Trophoblast cell (in vitro differentiated cells and primary cell): ENCODE measurements around the gene CASP9.
"Not testable (repeated sequence)": the region's sequence is repeated elsewhere in the genome, so short reads cannot be mapped to it uniquely, and the experiment has no call there.

Experiments used
- DNase-seq, 2 donors: peaks; one replicate each; pipeline ENCODE4 v3.0.0-alpha.2; 2016
- H2AFZ ChIP-seq: 2 replicates; pipeline ENCODE4 v1.6.1; 2013; ENCODE audit warnings: low read length, moderate library complexity, mild to moderate bottlenecking; ENCODE audit not compliant: insufficient read depth, poor library complexity
- H2AK5ac ChIP-seq: 2 replicates; pipeline ENCODE4 v1.6.1; 2013; ENCODE audit warnings: mild to moderate bottlenecking, low read length
- H2BK120ac ChIP-seq: 2 replicates; pipeline ENCODE4 v1.6.1; 2013; ENCODE audit warnings: low read length, mild to moderate bottlenecking, moderate library complexity; ENCODE audit not compliant: insufficient read depth, poor library complexity
- H2BK12ac ChIP-seq: 2 replicates; pipeline ENCODE4 v1.6.1; 2013; ENCODE audit warnings: mild to moderate bottlenecking, low read length, moderate library complexity
- H2BK5ac ChIP-seq: 2 replicates; pipeline ENCODE4 v1.6.1; 2013; ENCODE audit warnings: low read length, low read depth, moderate library complexity, mild to moderate bottlenecking; ENCODE audit not compliant: poor library complexity
- H3K14ac ChIP-seq: 2 replicates; pipeline ENCODE4 v1.6.1; 2013; ENCODE audit warnings: mild to moderate bottlenecking, low read length
- H3K18ac ChIP-seq: 2 replicates; pipeline ENCODE4 v1.6.1; 2013; ENCODE audit warnings: mild to moderate bottlenecking, low read length
- H3K23ac ChIP-seq: 2 replicates; pipeline ENCODE4 v1.6.1; 2013; ENCODE audit warnings: low read length
- H3K27ac ChIP-seq: 2 replicates; pipeline ENCODE4 v1.5.1; 2013; ENCODE audit warnings: low read depth, mild to moderate bottlenecking, inconsistent platforms, low read length, moderate library complexity
- H3K27me3 ChIP-seq: 2 replicates; pipeline ENCODE4 v1.6.1; 2013; ENCODE audit warnings: inconsistent platforms, mild to moderate bottlenecking, low read length, moderate library complexity; ENCODE audit not compliant: insufficient read depth
- H3K36me3 ChIP-seq, 2 experiments: 1 replicate in 1 of 2; 2 replicates in 1 of 2; pipeline ENCODE4 v1.6.1; 2013; ENCODE audit warnings: low read length in 2 of 2, mild to moderate bottlenecking in 2 of 2, moderate library complexity in 1 of 2; ENCODE audit not compliant: insufficient read depth in 2 of 2, control insufficient read depth in 1 of 2
- H3K4ac ChIP-seq: 2 replicates; pipeline ENCODE4 v1.6.1; 2013; ENCODE audit warnings: low read depth, mild to moderate bottlenecking, low read length, moderate library complexity
- H3K4me1 ChIP-seq, 2 experiments: 1 replicate in 1 of 2; 2 replicates in 1 of 2; pipeline ENCODE4 v1.6.1; 2013; ENCODE audit warnings: low read length in 2 of 2, mild to moderate bottlenecking in 2 of 2, moderate library complexity in 1 of 2; ENCODE audit not compliant: insufficient read depth in 2 of 2, control insufficient read depth in 1 of 2
- H3K4me2 ChIP-seq: 2 replicates; pipeline ENCODE4 v1.6.1; 2013; ENCODE audit warnings: inconsistent platforms, mild to moderate bottlenecking, low read length, moderate library complexity
- H3K4me3 ChIP-seq: 2 replicates; pipeline ENCODE4 v1.5.1; 2013; ENCODE audit warnings: mild to moderate bottlenecking, low read depth, low read length, inconsistent platforms
- H3K79me1 ChIP-seq: one replicate; pipeline ENCODE4 v1.6.1; 2013; ENCODE audit warnings: low read length
- H3K79me2 ChIP-seq: 2 replicates; pipeline ENCODE4 v1.6.1; 2013; ENCODE audit warnings: low read length, mild to moderate bottlenecking; ENCODE audit not compliant: control insufficient read depth, insufficient read depth, poor library complexity
- H3K9ac ChIP-seq: 2 replicates; pipeline ENCODE4 v1.6.1; 2013; ENCODE audit warnings: mild to moderate bottlenecking, low read length
- H3K9me3 ChIP-seq: 2 replicates; pipeline ENCODE4 v1.6.1; 2013; ENCODE audit warnings: low read depth, mild to moderate bottlenecking, control low read depth, inconsistent platforms, low read length; ENCODE audit not compliant: insufficient read depth
- H4K12ac ChIP-seq: 2 replicates; pipeline ENCODE4 v1.6.1; 2013; ENCODE audit warnings: low read depth, mild to moderate bottlenecking, low read length, moderate library complexity
- H4K8ac ChIP-seq: 2 replicates; pipeline ENCODE4 v1.6.1; 2013; ENCODE audit warnings: low read depth, mild to moderate bottlenecking, low read length, moderate library complexity
- H4K91ac ChIP-seq: one replicate; pipeline ENCODE4 v1.6.1; 2013; ENCODE audit warnings: low read depth, mild to moderate bottlenecking, low read length, moderate library complexity
- WGBS: extraction: QIAGEN DNeasy Blood & Tissue Kit; methylation state at CpG from one replicate; pipeline ENCODE4 v1.1.7; 2013; ENCODE audit warnings: missing lambda C conversion rate; ENCODE audit not compliant: insufficient read length, insufficient coverage; ENCODE audit errors: extremely low coverage; 5-methylcytosine and 5-hydroxymethylcytosine counted together

CASP9 gene

GRCh38 chr1:15483971-15484370 is 40.0 kb downstream of the CASP9 start:
- no peak for DNase-seq
- no peak overlapping the region for H3K4me2 ChIP-seq
- no peak overlapping the region for H3K18ac ChIP-seq
- H2BK120ac ChIP-seq = no peak overlapping the region
- H2AFZ ChIP-seq = no peak overlapping the region
- H3K27me3 ChIP-seq = no peaks in the 10 kb centered on the region
- H3K4me3 ChIP-seq = no peak overlapping the region
- no peak overlapping the region for H3K4ac ChIP-seq
- H3K27ac ChIP-seq = no peak overlapping the region
- H3K9me3 ChIP-seq = peaks cover 1% of the 10 kb centered on the region
- WGBS = no CpG with 5 or more reads among the region's 2 CpGs
- no peak overlapping the region for H2BK5ac ChIP-seq
- no peaks in the 10 kb centered on the region for H3K4me1 ChIP-seq
- no peaks in the 10 kb centered on the region for H3K36me3 ChIP-seq
- H2BK12ac ChIP-seq = no peak overlapping the region
- no peaks in the 10 kb centered on the region for H3K79me1 ChIP-seq
- H3K79me2 ChIP-seq = no peaks in the 10 kb centered on the region
- no peak overlapping the region for H3K14ac ChIP-seq
- H3K9ac ChIP-seq = no peak overlapping the region
- H4K91ac ChIP-seq = no peak overlapping the region
- H4K8ac ChIP-seq = no peak overlapping the region
- no peak overlapping the region for H2AK5ac ChIP-seq
- no peak overlapping the region for H4K12ac ChIP-seq
- H3K23ac ChIP-seq = no peak overlapping the region

GRCh38 chr1:15482983-15483543 is 41.0 kb downstream of the CASP9 start:
- not testable (repeated sequence) for H3K27me3 ChIP-seq, H3K4me3 ChIP-seq, H3K23ac ChIP-seq, H4K91ac ChIP-seq, H2AFZ ChIP-seq, H3K9ac ChIP-seq, H3K4me2 ChIP-seq, H3K18ac ChIP-seq, H2AK5ac ChIP-seq, H3K14ac ChIP-seq, H3K9me3 ChIP-seq, H4K12ac ChIP-seq, H3K27ac ChIP-seq, DNase-seq, H3K36me3 ChIP-seq, H3K4ac ChIP-seq, H2BK120ac ChIP-seq, H4K8ac ChIP-seq, H3K4me1 ChIP-seq, H3K79me2 ChIP-seq, H2BK12ac ChIP-seq, H2BK5ac ChIP-seq, H3K79me1 ChIP-seq
- WGBS = no CpG with 5 or more reads among the region's 16 CpGs

- not testable (repeated sequence) for H2AK5ac ChIP-seq, H4K8ac ChIP-seq, H3K23ac ChIP-seq, H3K79me2 ChIP-seq, H3K4me3 ChIP-seq, H2BK12ac ChIP-seq, H3K36me3 ChIP-seq, H3K18ac ChIP-seq, H2BK5ac ChIP-seq, H2AFZ ChIP-seq, H2BK120ac ChIP-seq, H3K9ac ChIP-seq, DNase-seq, H4K91ac ChIP-seq, H3K14ac ChIP-seq, H3K9me3 ChIP-seq, H3K4ac ChIP-seq, H3K79me1 ChIP-seq, H4K12ac ChIP-seq, H3K4me2 ChIP-seq, H3K4me1 ChIP-seq, H3K27me3 ChIP-seq, H3K27ac ChIP-seq
- WGBS = no CpG with 5 or more reads among the region's 6 CpGs
These were observed 41.6 kb downstream of the CASP9 start for GRCh38 chr1:15482455-15482854.

DNA sequence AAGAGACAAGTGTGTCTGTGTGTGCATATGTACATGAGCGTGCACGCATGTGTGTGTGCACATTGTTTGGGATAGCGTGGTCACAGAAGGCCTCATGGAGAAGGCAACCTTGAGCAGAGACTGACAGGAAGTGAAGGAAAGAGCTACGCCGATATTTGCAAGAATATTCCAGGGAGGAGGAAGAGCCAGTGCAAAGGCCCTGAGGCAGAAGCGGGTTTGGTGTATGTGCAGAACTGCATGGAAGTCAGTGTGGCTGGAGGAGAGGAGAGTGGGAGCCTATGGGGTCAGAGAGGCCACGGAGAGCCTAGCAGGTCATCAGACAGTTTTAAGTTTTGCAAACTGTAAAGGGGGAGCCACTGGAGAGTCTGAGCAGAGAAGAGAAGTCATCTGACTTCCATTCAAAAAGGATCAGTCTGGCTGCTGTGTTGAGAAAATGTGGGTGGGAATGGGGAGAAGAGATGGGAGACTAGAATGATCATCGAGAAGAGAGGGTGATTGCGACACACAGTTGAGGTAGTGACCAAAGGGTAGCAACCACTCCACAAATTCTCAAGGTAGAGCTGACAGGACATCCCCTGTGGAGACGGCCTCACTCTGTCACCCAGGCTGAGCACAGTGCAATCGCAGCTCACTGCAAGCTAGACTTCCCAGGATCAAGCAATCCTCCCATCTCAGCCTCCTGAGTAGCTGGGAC is 44.2 kb downstream of the CASP9 start:
- Histone ChIP-seq H2BK120ac (no peak overlapping the region), H3K36me3 (no peaks in the 10 kb centered on the region), H3K9me3 (peaks cover 1% of the 10 kb centered on the region), H3K14ac (no peak overlapping the region), H3K4me2 (no peak overlapping the region), H3K18ac (no peak overlapping the region), H3K4ac (no peak overlapping the region), H4K8ac (no peak overlapping the region), H3K27ac (no peak overlapping the region), H2BK12ac (no peak overlapping the region), H2AK5ac (no peak overlapping the region), H3K9ac (no peak overlapping the region), H3K79me1 (no peaks in the 10 kb centered on the region), H3K4me1 (no peaks in the 10 kb centered on the region), H2BK5ac (no peak overlapping the region), H3K4me3 (no peak overlapping the region), H3K23ac (no peak overlapping the region), H4K91ac (no peak overlapping the region), H3K27me3 (no peaks in the 10 kb centered on the region), H2AFZ (no peak overlapping the region), H4K12ac (no peak overlapping the region), H3K79me2 (no peaks in the 10 kb centered on the region)
- WGBS = 100% methylated on average over 2 of the region's 11 CpGs
- no peak for DNase-seq
